ENCODE data around the gene GALNT6.

- no peak for TF ChIP-seq CTCF (IDR thresholded peaks at IDR 0.05)
- no peak for TF ChIP-seq EZH2 (IDR thresholded peaks at IDR 0.05)
These were observed 18.0 kb downstream of the GALNT6 start for GRCh38 chr12:51373187-51373586.
